K562 (cell line): ENCODE data around the gene ULK1. TPM values are rescaled to one million over a fixed set of nuclear protein-coding genes. Genes with fewer than 3 reads are reported as not detected.

ENCODE experiments used
- ATAC-seq: fragments of 200-7000 bp; cut with Tn5 transposase; 3 replicates; pipeline ENCODE4 v1.9.1; 2020; ENCODE audit warnings: moderate library complexity
- BruUV-seq: library from RNA; stranded (reverse); fragments of 400-500 nt; replicated peaks from 2 replicates; lab custom pipeline; 2021; lab: Mats Ljungman, UMichigan
- CTCF ChIA-PET: fragments of 300-600 bp; formaldehyde crosslinking; extraction: SDS; loops from one replicate; lab custom pipeline; 2021; ENCODE audit warnings: low intra/inter-chr PET ratio; lab: Yijun Ruan, JAX
- POLR2A ChIA-PET: fragments of 300-600, 350-650 bp; sonication (Branson Sonifier 250); formaldehyde crosslinking; extraction: SDS; loops from one replicate; lab custom pipeline; 2021; ENCODE audit warnings: antibody characterized with exemption, inconsistent platforms; lab: Yijun Ruan, JAX
- DNase-seq, 4 experiments: peaks; one replicate each; pipeline versions ENCODE4 v3.0.0 to v3.0.0-alpha.2; 2011 to 2018; ENCODE audit warnings: low spot score in 3 of 4, mixed read lengths in 3 of 4; ENCODE audit errors: extremely low read depth in 1 of 4
- FAIRE-seq: peaks from 2 replicates; lab custom pipeline; 2011; peaks lifted over from hg19 to GRCh38; lab: Jason Lieb, UNC
- H2AFZ ChIP-seq: 2 replicates; pipeline ENCODE4 v1.6.0; 2011; ENCODE audit warnings: low read depth, low read length, control low read depth, inconsistent platforms
- H3K27ac ChIP-seq: fragments of 200-600 bp; 3 replicates; pipeline ENCODE4 v1.8.0; 2011; ENCODE audit warnings: low read depth, mild to moderate bottlenecking, control low read depth, inconsistent platforms, low read length, moderate library complexity, mixed read lengths; ENCODE audit errors: extremely low read depth
- H3K27me3 ChIP-seq, 2 experiments: fragments of 300-600 bp in 1 of 2; 2 replicates in 1 of 2; 3 replicates in 1 of 2; pipeline versions ENCODE4 v1.6.0 to v1.8.0; 2011; ENCODE audit warnings: inconsistent platforms in 2 of 2, low read length in 2 of 2, mild to moderate bottlenecking in 1 of 2, mixed read lengths in 1 of 2, moderate library complexity in 1 of 2; ENCODE audit not compliant: control insufficient read depth in 2 of 2, insufficient read depth in 2 of 2
- H3K36me3 ChIP-seq: fragments of 300-600 bp; 3 replicates; pipeline ENCODE4 v1.8.0; 2011; ENCODE audit warnings: mild to moderate bottlenecking, low read length, inconsistent platforms; ENCODE audit not compliant: control insufficient read depth, insufficient read depth
- H3K4me1 ChIP-seq, 2 experiments: fragments of 200-600 bp in 1 of 2; replicated peaks in 1 of 2; 2 replicates in 1 of 2; 3 replicates in 1 of 2; pipeline versions ENCODE4 v1.5.1 to v1.8.0; 2011; ENCODE audit warnings: inconsistent platforms in 2 of 2, low read length in 2 of 2, mild to moderate bottlenecking in 1 of 2, mixed read lengths in 1 of 2, moderate library complexity in 1 of 2; ENCODE audit not compliant: control insufficient read depth in 2 of 2, insufficient read depth in 2 of 2
- H3K4me2 ChIP-seq: 2 replicates; pipeline ENCODE4 v1.6.1; 2011; ENCODE audit warnings: low read length, control low read depth, inconsistent platforms, mixed read lengths; ENCODE audit not compliant: insufficient read depth
- H3K4me3 ChIP-seq: fragments of 200-600 bp; sonication (generic), shearing (Covaris generic); 2 replicates; pipeline ENCODE4 v1.5.1; 2016; ENCODE audit warnings: control low read depth, inconsistent platforms
- H3K79me2 ChIP-seq: fragments of 200-600 bp; 3 replicates; pipeline ENCODE4 v1.8.0; 2011; ENCODE audit warnings: low read length, inconsistent platforms; ENCODE audit not compliant: control insufficient read depth, insufficient read depth
- H3K9ac ChIP-seq, 2 experiments: 2 replicates each; pipeline versions ENCODE4 v1.6.0 to v1.6.1; 2011; ENCODE audit warnings: low read depth in 2 of 2, low read length in 2 of 2, control low read depth in 1 of 2, inconsistent platforms in 1 of 2, mild to moderate bottlenecking in 1 of 2, mixed read lengths in 1 of 2; ENCODE audit not compliant: insufficient read depth in 1 of 2
- H3K9me1 ChIP-seq: one replicate; pipeline ENCODE4 v1.6.0; 2011; ENCODE audit warnings: inconsistent platforms, mild to moderate bottlenecking, low read length, moderate library complexity; ENCODE audit not compliant: control insufficient read depth, insufficient read depth
- H3K9me3 ChIP-seq: replicated peaks from 2 replicates; pipeline ENCODE4 v1.5.1; 2011; ENCODE audit warnings: low read depth, low read length, inconsistent platforms; ENCODE audit not compliant: control insufficient read depth, insufficient read depth
- H4K20me1 ChIP-seq: replicated peaks from 2 replicates; pipeline ENCODE4 v1.6.1; 2011; ENCODE audit warnings: low read length, inconsistent platforms, mixed read lengths; ENCODE audit not compliant: control insufficient read depth, insufficient read depth
- BRF1 ChIP-seq: IDR thresholded peaks from 3 replicates; pipeline ENCODE4 v1.6.1; 2011; ENCODE audit warnings: borderline replicate concordance, mild to moderate bottlenecking; ENCODE audit not compliant: insufficient read length; ENCODE audit errors: extremely low read depth
- C11orf30 ChIP-seq: fragments of 450-650 bp; IDR thresholded peaks from 2 replicates; pipeline ENCODE4 v1.6.1; 2016; ENCODE audit warnings: low read depth, mild to moderate bottlenecking
- DDX20 ChIP-seq: fragments of 450-650 bp; IDR thresholded peaks from 2 replicates; pipeline ENCODE4 v1.6.1; 2016; ENCODE audit warnings: missing genetic modification characterization, low read depth, mild to moderate bottlenecking, missing compliant biosample characterization, moderate library complexity
- DIDO1 ChIP-seq: fragments of 450-650 bp; IDR thresholded peaks from 2 replicates; pipeline ENCODE4 v1.6.1; 2016; ENCODE audit warnings: low read depth, missing biosample characterization, missing genetic modification characterization
- MEF2D ChIP-seq: conservative IDR thresholded peaks from 2 replicates; pipeline ENCODE4 v1.6.1; 2016; ENCODE audit warnings: low read depth, missing genetic modification characterization, missing compliant biosample characterization
- NFE2 ChIP-seq: IDR thresholded peaks from 2 replicates; pipeline ENCODE4 v1.6.1; 2014; ENCODE audit warnings: antibody characterized with exemption, low read depth
- POLR2A ChIP-seq: fragments of 450-650 bp; conservative IDR thresholded peaks from 2 replicates; pipeline ENCODE4 v1.6.1; 2016
- POLR2G ChIP-seq: fragments of 200-400 bp; formaldehyde crosslinking; IDR thresholded peaks from 2 replicates; pipeline ENCODE4 v1.6.1; 2017; ENCODE audit warnings: low read depth, mild to moderate bottlenecking, antibody characterized with exemption, low read length, moderate library complexity
- RBM34 ChIP-seq: fragments of 200-400 bp; formaldehyde crosslinking; IDR thresholded peaks from 2 replicates; pipeline ENCODE4 v1.6.1; 2018; ENCODE audit warnings: low read length, borderline replicate concordance; ENCODE audit not compliant: insufficient read depth
- SMAD1 ChIP-seq: fragments of 150-350 bp; IDR thresholded peaks from 2 replicates; pipeline ENCODE4 v1.6.1; 2014; ENCODE audit warnings: low read length, low read depth; ENCODE audit not compliant: partially characterized antibody
- SNRNP70 ChIP-seq: fragments of 200-400 bp; formaldehyde crosslinking; optimal IDR thresholded peaks from 2 replicates; pipeline ENCODE3; 2017; ENCODE audit warnings: low read depth, low read length
- TCFL5 ChIP-seq: fragments of 250-450 bp; sonication (Bioruptor Pico); conservative IDR thresholded peaks from 2 replicates; pipeline ENCODE4 v1.6.1; 2021; ENCODE audit warnings: mild to moderate bottlenecking, moderate library complexity, matching md5 sums
- WHSC1 ChIP-seq: IDR thresholded peaks from one replicate; pipeline ENCODE4 v1.6.1; 2012; ENCODE audit warnings: low read length, control low read depth, inconsistent platforms
- ZNF121 ChIP-seq: sonication (generic); formaldehyde crosslinking; conservative IDR thresholded peaks from 2 replicates; pipeline ENCODE4 v1.8.0; 2022; ENCODE audit warnings: missing genetic modification reagents
- WGBS: fragments of 100-300 bp; shearing (Covaris generic); methylation state at CpG from one replicate; pipeline ENCODE4 v1.1.6; 2016; ENCODE audit warnings: low coverage, mixed read lengths; ENCODE audit not compliant: insufficient coverage; ENCODE audit errors: missing lambda C conversion rate; 5-methylcytosine and 5-hydroxymethylcytosine counted together
- in situ Hi-C: fragments of 300-500 bp; cut with MboI; formaldehyde crosslinking; loops from 4 replicates; pipeline ENCODE4 v1.15.0; 2018; ENCODE audit warnings: inconsistent platforms, mixed read lengths
- intact Hi-C: fragments of 100-400 bp; cut with micrococcal nuclease; formaldehyde crosslinking; loops from 2 replicates; pipeline ENCODE4 v1.14.2; 2022
- polyA plus RNA-seq, 8 experiments: library from polyadenylated mRNA; depleted of rRNA in 4 of 8; stranded (reverse) in 5 of 8; unstranded in 3 of 8; fragments of >200 nt; fragmentation: Nextera tagmentation in 2 of 8; fragmentation: Illumina TruSeq in 1 of 8; extraction: Ambion mirVana in 2 of 8; extraction: Trizol in 1 of 8; gene quantifications; 2 replicates each; pipeline versions ENCODE4 v1.2.1 to v1.2.3, GENCODE V29; 2011 to 2014; ENCODE audit warnings: inconsistent platforms in 1 of 8, missing spikeins in 1 of 8
- total RNA-seq, 7 experiments: library from RNA; depleted of rRNA in 6 of 7; stranded (reverse); fragments of >200 nt in 6 of 7; fragmentation: Illumina TruSeq in 2 of 7; extraction: Trizol in 2 of 7; gene quantifications; 2 replicates each; pipeline versions ENCODE4 v1.2.1 to v1.2.3, GENCODE V29; 2011 to 2021; ENCODE audit warnings: low replicate concordance in 1 of 7
- TF ChIP-seq, protein P1 (sequence below): fragments of 250-450 bp; sonication (Bioruptor Pico); IDR thresholded peaks from 2 replicates; pipeline ENCODE4 v1.5.0; 2021

Gene ULK1
- total and polyA plus RNA-seq, 9 of the 15 experiments (the other 6 are each of a cell fraction or from before 2014, with no cell fraction given) = 0.15 to 29.4 (median 2.5) TPM

DNA sequence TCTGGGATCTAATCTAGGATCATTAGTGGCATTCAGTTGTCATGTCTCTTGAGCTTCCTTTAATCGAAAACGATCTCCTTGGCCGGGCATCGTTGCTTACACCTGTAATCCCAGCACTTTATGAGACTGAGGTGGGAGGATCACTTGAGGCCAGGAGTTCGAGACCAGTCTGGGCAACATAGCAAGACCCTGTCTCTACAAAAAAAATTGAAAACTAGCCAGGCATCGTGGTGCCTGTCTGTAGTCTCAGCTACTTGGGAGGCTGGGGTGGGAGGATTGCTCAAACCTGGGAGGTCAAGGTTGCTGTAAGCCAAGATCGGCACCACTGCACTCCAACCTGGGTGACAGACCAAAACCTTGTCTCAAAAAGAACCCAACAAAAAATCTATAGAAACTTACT, 43.7 kb downstream of the ULK1 start:
- no peak for FAIRE-seq

DNA sequence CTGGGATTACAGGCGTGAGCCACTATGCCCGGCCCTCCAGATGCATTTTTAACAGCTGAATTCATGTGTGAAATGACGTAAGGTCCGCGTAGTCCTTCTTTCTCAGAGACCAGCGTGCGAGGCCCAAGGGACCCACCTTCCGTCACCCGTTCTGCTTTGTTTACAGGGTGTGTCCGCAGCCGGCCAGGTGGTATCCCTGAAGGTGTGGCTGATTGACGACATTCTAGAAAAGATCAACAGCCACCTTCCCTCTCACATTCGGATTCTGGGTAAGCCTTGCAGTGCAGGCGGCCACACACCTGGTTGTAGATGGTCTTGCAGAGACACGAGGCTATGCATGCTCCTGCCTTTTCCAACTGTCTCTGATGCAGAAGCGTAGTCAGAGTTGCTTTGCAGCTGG, 44.6 kb downstream of the ULK1 start:
- CTCF ChIA-PET = no interaction called here
- DNase-seq (no peak), FAIRE-seq (no peak), ATAC-seq (no peak)
- H3K4me2 ChIP-seq = no peak overlapping the region
- H3K4me3 ChIP-seq = no peak overlapping the region
- peaks cover 4% of the 10 kb centered on the region; the same call in 2 of the 3 replicates for H3K79me2 ChIP-seq
- peaks cover 0 to 14% of the 10 kb centered on the region in 2 experiments; a peak in 1 of 5 replicates for H3K4me1 ChIP-seq
- H3K36me3 ChIP-seq = peaks cover 88% of the 10 kb centered on the region
- intact Hi-C loops = no loop called here
- BruUV-seq = no TSS peak
- no peaks in the 10 kb centered on the region for H3K9me3 ChIP-seq
- TF ChIP-seq NFE2 = no peak
- TF ChIP-seq DIDO1 (tag) = no peak
- no peak for TF ChIP-seq TCFL5 (CRISPR knock-in tag)
- no peak for TF ChIP-seq SMAD1
- no peak for TF ChIP-seq RBM34
- no peak for TF ChIP-seq C11orf30
- TF ChIP-seq POLR2G = peak; percentile 48
- TF ChIP-seq SNRNP70 = no peak
- TF ChIP-seq, protein P1, sequence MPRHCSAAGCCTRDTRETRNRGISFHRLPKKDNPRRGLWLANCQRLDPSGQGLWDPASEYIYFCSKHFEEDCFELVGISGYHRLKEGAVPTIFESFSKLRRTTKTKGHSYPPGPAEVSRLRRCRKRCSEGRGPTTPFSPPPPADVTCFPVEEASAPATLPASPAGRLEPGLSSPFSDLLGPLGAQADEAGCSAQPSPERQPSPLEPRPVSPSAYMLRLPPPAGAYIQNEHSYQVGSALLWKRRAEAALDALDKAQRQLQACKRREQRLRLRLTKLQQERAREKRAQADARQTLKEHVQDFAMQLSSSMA (CRISPR knock-in tag) = no peak
- TF ChIP-seq, all 486 proteins: peak for 1
- POLR2A ChIA-PET = interaction anchor here (1.3 kb wide), 1 partner anchor 9 kb away, joined by 5 read pairs; no protein-coding TSS in a partner anchor
- no peaks in the 10 kb centered on the region for H4K20me1 ChIP-seq
- 93% methylated on average over 14 of the region's 16 CpGs for WGBS
- no peaks in the 10 kb centered on the region for H3K9me1 ChIP-seq
- H3K9ac ChIP-seq = 0 out of 4 replicates have a peak overlapping the region, but pooled peaks of 1 of the 2 experiments have one; percentile 56
- no peaks in the 10 kb centered on the region for H3K27me3 ChIP-seq
- in situ Hi-C loops = no loop called here
- H2AFZ ChIP-seq = no peak overlapping the region
- H3K27ac ChIP-seq = no peak overlapping the region

More for the DNA sequence above, 43.7 kb downstream of the ULK1 start:
- no peak overlapping the region for H3K4me3 ChIP-seq
- no peak overlapping the region for H3K4me2 ChIP-seq
- H3K27ac ChIP-seq = no peak overlapping the region
- CTCF ChIA-PET = no interaction called here
- no peaks in the 10 kb centered on the region for H3K27me3 ChIP-seq
- TF ChIP-seq DDX20 (tag) (no peak), MEF2D (tag) (no peak), WHSC1 (no peak), POLR2A (peak; percentile 36; the same call in 1 of the 2 replicates), BRF1 (no peak), ZNF121 (CRISPR knock-in tag) (peak; percentile 52)
- peaks cover 88% of the 10 kb centered on the region for H3K36me3 ChIP-seq
- 78% methylated on average over 7 of the region's 7 CpGs for WGBS
- no TSS peak for BruUV-seq
- DNase-seq = no peak
- H3K4me1 ChIP-seq = peaks cover 0 to 14% of the 10 kb centered on the region in 2 experiments; a peak in 1 of 5 replicates
- ATAC-seq = no peak
- H3K9ac ChIP-seq = no peak overlapping the region
- H3K9me3 ChIP-seq = no peaks in the 10 kb centered on the region
- no peak overlapping the region for H2AFZ ChIP-seq
- POLR2A ChIA-PET = no interaction called here
- in situ Hi-C loops (no loop called here), intact Hi-C loops (no loop called here)
- no peaks in the 10 kb centered on the region for H4K20me1 ChIP-seq
- H3K79me2 ChIP-seq = peaks cover 4% of the 10 kb centered on the region; the same call in 2 of the 3 replicates
- H3K9me1 ChIP-seq = no peaks in the 10 kb centered on the region
